Stomach (tissue), 4 donors: Measurements from ENCODE around the gene GRIA1.

Experiments
- POLR2A ChIP-seq, 4 donors: fragments of 450-650 bp; IDR thresholded peaks; one replicate each; pipeline ENCODE4 v1.6.1; 2016; ENCODE audit warnings: antibody characterized with exemption in 4 of 4, control low read depth in 2 of 4, mild to moderate bottlenecking in 1 of 4, moderate library complexity in 1 of 4
- TF ChIP-seq, protein P1 (sequence below), 7 experiments: fragments of 450-650 bp in 4 of 7; fragments of 200-600 bp in 3 of 7; sonication (generic) in 3 of 7; IDR thresholded peaks; one replicate each; pipeline ENCODE4 v1.5.1; 2016 to 2019; ENCODE audit warnings: antibody characterized with exemption in 7 of 7, control low read depth in 2 of 7, mild to moderate bottlenecking in 1 of 7

DNA sequence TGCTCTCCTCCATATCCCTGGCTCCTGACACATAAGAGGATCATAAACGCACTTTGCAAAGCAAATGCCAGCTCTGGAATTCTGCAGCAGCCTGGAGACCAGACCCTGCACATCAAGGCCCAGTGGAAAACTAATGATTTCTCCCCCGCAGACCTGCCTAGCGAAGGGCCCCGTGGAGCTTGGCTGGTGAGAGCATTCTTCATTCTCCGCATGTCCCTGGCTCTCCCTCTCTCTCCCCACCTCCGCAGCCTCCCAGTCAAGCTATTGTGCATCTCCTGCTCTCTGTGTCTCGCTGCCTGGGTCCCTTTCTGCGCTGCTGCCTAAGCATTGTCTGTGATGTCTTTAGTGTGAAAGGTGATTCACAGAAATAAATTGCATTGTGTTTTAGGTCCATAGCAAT lies 46.7 kb downstream of the GRIA1 start:
- TF ChIP-seq, protein P1, sequence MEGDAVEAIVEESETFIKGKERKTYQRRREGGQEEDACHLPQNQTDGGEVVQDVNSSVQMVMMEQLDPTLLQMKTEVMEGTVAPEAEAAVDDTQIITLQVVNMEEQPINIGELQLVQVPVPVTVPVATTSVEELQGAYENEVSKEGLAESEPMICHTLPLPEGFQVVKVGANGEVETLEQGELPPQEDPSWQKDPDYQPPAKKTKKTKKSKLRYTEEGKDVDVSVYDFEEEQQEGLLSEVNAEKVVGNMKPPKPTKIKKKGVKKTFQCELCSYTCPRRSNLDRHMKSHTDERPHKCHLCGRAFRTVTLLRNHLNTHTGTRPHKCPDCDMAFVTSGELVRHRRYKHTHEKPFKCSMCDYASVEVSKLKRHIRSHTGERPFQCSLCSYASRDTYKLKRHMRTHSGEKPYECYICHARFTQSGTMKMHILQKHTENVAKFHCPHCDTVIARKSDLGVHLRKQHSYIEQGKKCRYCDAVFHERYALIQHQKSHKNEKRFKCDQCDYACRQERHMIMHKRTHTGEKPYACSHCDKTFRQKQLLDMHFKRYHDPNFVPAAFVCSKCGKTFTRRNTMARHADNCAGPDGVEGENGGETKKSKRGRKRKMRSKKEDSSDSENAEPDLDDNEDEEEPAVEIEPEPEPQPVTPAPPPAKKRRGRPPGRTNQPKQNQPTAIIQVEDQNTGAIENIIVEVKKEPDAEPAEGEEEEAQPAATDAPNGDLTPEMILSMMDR (IDR thresholded peaks at IDR 0.05) = no peak
- TF ChIP-seq POLR2A (IDR thresholded peaks at IDR 0.05) = no peak
